SK-N-SH (cell line): ENCODE data around the gene ACOX2. TPM values are rescaled to one million over a fixed set of nuclear protein-coding genes. Genes with fewer than 3 reads are reported as not detected.

Experiments used
- CTCF ChIA-PET: fragments of 300-600, 350-600 bp; formaldehyde crosslinking; extraction: SDS; loops from one replicate; lab custom pipeline; 2021; lab: Yijun Ruan, JAX
- POLR2A ChIA-PET: fragments of 350-600 bp; sonication (Branson Sonifier 250); formaldehyde crosslinking; extraction: SDS; loops from one replicate; lab custom pipeline; 2020; ENCODE audit warnings: antibody characterized with exemption, inconsistent platforms; lab: Yijun Ruan, JAX
- DNase-seq: peaks from one replicate; pipeline ENCODE4 v3.0.0; 2012
- H2AFZ ChIP-seq: fragments of 200-600 bp; sonication (generic); 2 replicates; pipeline ENCODE4 v1.8.1; 2016; ENCODE audit warnings: antibody characterized with exemption, mild to moderate bottlenecking, low read depth
- H3F3A ChIP-seq: fragments of 200-600 bp; sonication (generic); replicated peaks from 2 replicates; pipeline ENCODE3; 2016; ENCODE audit warnings: antibody characterized with exemption, mild to moderate bottlenecking; ENCODE audit not compliant: insufficient read depth
- H3K27ac ChIP-seq, 2 experiments: fragments of 200-500 bp in 1 of 2; fragments of 200-600 bp in 1 of 2; sonication (Bioruptor generic) in 1 of 2; sonication (generic), shearing (Covaris generic) in 1 of 2; 2 replicates each; pipeline versions ENCODE4 v1.5.1 to v1.6.1; 2014 to 2016; ENCODE audit warnings: low read depth in 2 of 2, inconsistent platforms in 1 of 2, low read length in 1 of 2, mild to moderate bottlenecking in 1 of 2, mixed read lengths in 1 of 2
- H3K27me3 ChIP-seq: fragments of 200-600 bp; sonication (generic), shearing (Covaris generic); 2 replicates; pipeline ENCODE4 v1.6.1; 2016; ENCODE audit warnings: mixed run types; ENCODE audit not compliant: insufficient read depth
- H3K36me3 ChIP-seq, 2 experiments: fragments of 200-500 bp in 1 of 2; fragments of 200-600 bp in 1 of 2; sonication (Bioruptor generic) in 1 of 2; sonication (generic) in 1 of 2; replicated peaks in 1 of 2; 2 replicates each; pipeline versions ENCODE3 to v1.5.1; 2014 to 2016; ENCODE audit warnings: low read length in 1 of 2, mild to moderate bottlenecking in 1 of 2; ENCODE audit not compliant: insufficient read depth in 2 of 2, control insufficient read depth in 1 of 2
- H3K4me1 ChIP-seq, 2 experiments: fragments of 200-500 bp in 1 of 2; fragments of 200-600 bp in 1 of 2; sonication (Bioruptor generic) in 1 of 2; sonication (generic), shearing (Covaris generic) in 1 of 2; 2 replicates each; pipeline versions ENCODE4 v1.5.1 to v1.6.1; 2014 to 2016; ENCODE audit warnings: low read depth in 1 of 2, low read length in 1 of 2, mixed run types in 1 of 2; ENCODE audit not compliant: insufficient read depth in 2 of 2, control insufficient read depth in 1 of 2
- H3K4me2 ChIP-seq: fragments of 200-600 bp; sonication (generic), shearing (Covaris generic); 2 replicates; pipeline ENCODE4 v1.6.1; 2017; ENCODE audit warnings: mixed run types
- H3K4me3 ChIP-seq, 2 experiments: fragments of 200-500 bp in 1 of 2; fragments of 200-600 bp in 1 of 2; sonication (Bioruptor generic) in 1 of 2; sonication (generic), shearing (Covaris generic) in 1 of 2; 2 replicates each; pipeline versions ENCODE4 v1.5.1 to v1.8.1; 2014 to 2016; ENCODE audit warnings: low read depth in 2 of 2, inconsistent platforms in 1 of 2, low read length in 1 of 2, mild to moderate bottlenecking in 1 of 2, mixed read lengths in 1 of 2, moderate library complexity in 1 of 2
- H3K79me2 ChIP-seq: fragments of 200-600 bp; sonication (generic); 2 replicates; pipeline ENCODE4 v1.8.1; 2017; ENCODE audit warnings: mild to moderate bottlenecking; ENCODE audit not compliant: insufficient read depth
- H3K9ac ChIP-seq: fragments of 200-600 bp; sonication (generic); 2 replicates; pipeline ENCODE4 v1.6.1; 2017; ENCODE audit warnings: mixed run types
- H3K9me2 ChIP-seq: fragments of 200-600 bp; sonication (generic); 2 replicates; pipeline ENCODE4 v1.6.1; 2017; ENCODE audit warnings: mixed run types
- H3K9me3 ChIP-seq: fragments of 200-600 bp; sonication (generic); 2 replicates; pipeline ENCODE4 v1.6.1; 2017; ENCODE audit warnings: mixed run types, mild to moderate bottlenecking, moderate library complexity
- H4K20me1 ChIP-seq: fragments of 200-600 bp; sonication (generic); 2 replicates; pipeline ENCODE4 v1.6.1; 2017; ENCODE audit warnings: mild to moderate bottlenecking, mixed run types; ENCODE audit not compliant: insufficient read depth
- CTCF ChIP-seq: fragments of 200-600 bp; sonication (generic); IDR thresholded peaks from 2 replicates; pipeline ENCODE4 v1.6.1; 2017; ENCODE audit warnings: antibody characterized with exemption, mild to moderate bottlenecking, moderate library complexity
- GATA2 ChIP-seq: sonication (generic); formaldehyde crosslinking; IDR thresholded peaks from 2 replicates; pipeline ENCODE4 v1.5.0; 2020; ENCODE audit warnings: mild to moderate bottlenecking, missing genetic modification reagents
- JUND ChIP-seq: IDR thresholded peaks from 2 replicates; pipeline ENCODE4 v1.4.0; 2012
- MAX ChIP-seq: IDR thresholded peaks from 2 replicates; pipeline ENCODE4 v1.4.0; 2012; ENCODE audit warnings: low read depth
- MXI1 ChIP-seq: IDR thresholded peaks from 2 replicates; pipeline ENCODE4 v1.6.1; 2012; ENCODE audit warnings: mild to moderate bottlenecking, low read depth, low read length, improper control_type of control experiment
- NFIC ChIP-seq: IDR thresholded peaks from 2 replicates; pipeline ENCODE4 v1.4.0; 2012; ENCODE audit warnings: borderline replicate concordance
- NRF1 ChIP-seq: IDR thresholded peaks from 2 replicates; pipeline ENCODE4 v1.6.1; 2012; ENCODE audit warnings: low read depth, mild to moderate bottlenecking, low read length
- RAD21 ChIP-seq: IDR thresholded peaks from 2 replicates; pipeline ENCODE4 v1.6.1; 2012; ENCODE audit warnings: mild to moderate bottlenecking, low read length
- RCOR1 ChIP-seq: fragments of 150-350 bp; IDR thresholded peaks from 2 replicates; pipeline ENCODE4 v1.6.1; 2017; ENCODE audit warnings: antibody characterized with exemption, low read length
- REST ChIP-seq: IDR thresholded peaks from 2 replicates; pipeline ENCODE4 v1.6.1; 2012; ENCODE audit warnings: mild to moderate bottlenecking, low read depth, low read length, moderate library complexity
- SMC3 ChIP-seq: IDR thresholded peaks from 2 replicates; pipeline ENCODE4 v1.6.1; 2012; ENCODE audit warnings: low read depth, low read length, improper control_type of control experiment
- TCF12 ChIP-seq: IDR thresholded peaks from 2 replicates; pipeline ENCODE4 v1.4.0; 2012
- TEAD4 ChIP-seq: IDR thresholded peaks from 2 replicates; pipeline ENCODE4 v1.4.0; 2012; ENCODE audit warnings: mild to moderate bottlenecking, borderline replicate concordance; ENCODE audit not compliant: insufficient read depth
- USF1 ChIP-seq: IDR thresholded peaks from 2 replicates; pipeline ENCODE4 v1.4.0; 2012; ENCODE audit warnings: low read depth, borderline replicate concordance
- ZBTB33 ChIP-seq: IDR thresholded peaks from 2 replicates; pipeline ENCODE4 v1.4.0; 2012; ENCODE audit warnings: low read depth, borderline replicate concordance
- WGBS: methylation state at CpG from one replicate; pipeline ENCODE4 v1.1.6; 2017; ENCODE audit warnings: low lambda C conversion rate; 5-methylcytosine and 5-hydroxymethylcytosine counted together
- polyA plus RNA-seq, 3 experiments: library from polyadenylated mRNA; depleted of rRNA; stranded (reverse); fragments of >200 nt; gene quantifications; 2 replicates each; pipeline ENCODE4 v1.2.3, GENCODE V29; 2012
- TF ChIP-seq, protein P1 (sequence below): IDR thresholded peaks from 2 replicates; pipeline ENCODE4; 2012

Gene ACOX2
- polyA plus RNA-seq, 1 of the 3 experiments (the other 2 are of a cell fraction): 9.0 TPM

- Histone ChIP-seq H3K27me3 (no peaks in the 10 kb centered on the region), H3K4me2 (no peak overlapping the region), H3K4me3 (no peak overlapping the region; a peak in 1 of 4 replicates), H3K79me2 (no peaks in the 10 kb centered on the region), H3K36me3 (no peaks in the 10 kb centered on the region), H4K20me1 (no peaks in the 10 kb centered on the region), H2AFZ (peak overlapping the region; percentile 60; the same call in 1 of the 2 replicates), H3K9me3 (no peaks in the 10 kb centered on the region), H3K27ac (no peak overlapping the region), H3K9ac (no peak overlapping the region), H3K4me1 (peaks cover 0 to 2% of the 10 kb centered on the region in 2 experiments; a peak in 1 of 4 replicates), H3K9me2 (no peaks in the 10 kb centered on the region), H3F3A (no peaks in the 10 kb centered on the region)
- CTCF ChIA-PET: interaction anchor here (0.6 to 1.8 kb wide), 44 partner anchors 9 to 408 kb away, joined by 3 to 32 read pairs (median 4); partner anchors contain the start of genes ACOX2, HTD2, KCTD6 and RPP14
- TF ChIP-seq NRF1 (peak; percentile 25; the same call in 1 of the 2 replicates), TEAD4 (no peak)
- WGBS: 45% methylated on average over 5 of the region's 5 CpGs
- DNase-seq: no peak
- POLR2A ChIA-PET: no interaction called here
Observed at GRCh38 chr3:58463942-58464271, 73.1 kb downstream of the ACOX2 start.

GRCh38 chr3:58463181-58463941 lies 73.6 kb downstream of the ACOX2 start:
- Histone ChIP-seq H3K27ac (no peak overlapping the region), H3K4me3 (no peak overlapping the region; a peak in 1 of 4 replicates), H3F3A (no peaks in the 10 kb centered on the region), H3K36me3 (no peaks in the 10 kb centered on the region), H3K79me2 (no peaks in the 10 kb centered on the region), H3K9me2 (no peaks in the 10 kb centered on the region), H3K9me3 (no peaks in the 10 kb centered on the region), H3K27me3 (no peaks in the 10 kb centered on the region), H3K4me2 (no peak overlapping the region), H2AFZ (peak overlapping the region; percentile 60; the same call in 1 of the 2 replicates), H3K9ac (no peak overlapping the region), H4K20me1 (no peaks in the 10 kb centered on the region), H3K4me1 (peaks cover 0 to 2% of the 10 kb centered on the region in 2 experiments; a peak in 1 of 4 replicates)
- ChIA-PET CTCF (interaction anchor here (0.6 to 1.8 kb wide), 44 partner anchors 9 to 407 kb away, joined by 3 to 32 read pairs (median 4); partner anchors contain the start of genes ACOX2, HTD2, KCTD6 and RPP14), POLR2A (no interaction called here)
- 59% methylated on average over 18 of the region's 18 CpGs for WGBS
- peak; percentile 85 for DNase-seq
- TF ChIP-seq CTCF: peak; percentile 89
- TF ChIP-seq TEAD4: no peak
- no peak for TF ChIP-seq REST
- peak; percentile 77 for TF ChIP-seq SMC3
- TF ChIP-seq JUND: no peak
- TF ChIP-seq NFIC: no peak; the same call in 1 of the 2 replicates
- peak; percentile 18; the same call in 1 of the 2 replicates for TF ChIP-seq TCF12
- peak; percentile 80 for TF ChIP-seq RAD21
- no peak for TF ChIP-seq GATA2 (CRISPR knock-in tag)
- TF ChIP-seq, protein P1, sequence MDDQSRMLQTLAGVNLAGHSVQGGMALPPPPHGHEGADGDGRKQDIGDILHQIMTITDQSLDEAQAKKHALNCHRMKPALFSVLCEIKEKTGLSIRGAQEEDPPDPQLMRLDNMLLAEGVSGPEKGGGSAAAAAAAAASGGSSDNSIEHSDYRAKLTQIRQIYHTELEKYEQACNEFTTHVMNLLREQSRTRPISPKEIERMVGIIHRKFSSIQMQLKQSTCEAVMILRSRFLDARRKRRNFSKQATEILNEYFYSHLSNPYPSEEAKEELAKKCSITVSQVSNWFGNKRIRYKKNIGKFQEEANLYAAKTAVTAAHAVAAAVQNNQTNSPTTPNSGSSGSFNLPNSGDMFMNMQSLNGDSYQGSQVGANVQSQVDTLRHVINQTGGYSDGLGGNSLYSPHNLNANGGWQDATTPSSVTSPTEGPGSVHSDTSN: peak; percentile 80
- TF ChIP-seq MAX: peak; percentile 78
- TF ChIP-seq USF1: peak; percentile 66; the same call in 1 of the 2 replicates
- no peak for TF ChIP-seq ZBTB33
- 0 out of 2 replicates have a peak, but pooled peaks have one; percentile 38 for TF ChIP-seq MXI1
- peak; percentile 45; the same call in 1 of the 2 replicates for TF ChIP-seq RCOR1
